ENCODE measurements around the gene PLEKHG2. TPM values are rescaled to one million over a fixed set of nuclear protein-coding genes. Genes with fewer than 3 reads are reported as not detected.
A peak's percentile ranks its signal among the peaks of the same experiment; 100 is the strongest.

PLEKHG2 gene
- total and polyA plus RNA-seq, 4 donors: 2.1 to 4.5 (median 3.0) TPM

GRCh38 chr19:39446365-39447084 lies 34.1 kb downstream of the PLEKHG2 start:
- Histone ChIP-seq H3K36me3 (ENCODE audit: control insufficient read depth in 4 of 4, insufficient read depth in 3 of 4, low read depth in 1 of 4, low read length in 3 of 4) (peaks cover 0 to 5% (median under 1%) of the 10 kb centered on the region in 4 donors), H3K4me1 (ENCODE audit: control insufficient read depth in 4 of 4, insufficient read depth in 4 of 4, low read length in 3 of 4) (peaks cover 13 to 38% (median 26%) of the 10 kb centered on the region in 4 donors), H3K9me3 (ENCODE audit: control insufficient read depth in 4 of 4, low read length in 3 of 4) (no peaks in the 10 kb centered on the region), H3K27me3 (ENCODE audit: control insufficient read depth in 4 of 4, insufficient read depth in 4 of 4, low read length in 3 of 4) (no peaks in the 10 kb centered on the region), H3K27ac (ENCODE audit: low read depth in 1 of 2, low read length in 2 of 2) (peak overlapping the region in 1 of 2 donors; percentile 75), H3K9ac (ENCODE audit: low read depth in 1 of 2, low read length in 2 of 2) (peak overlapping the region; percentile 89 to 99), H3K4me3 (ENCODE audit: low read depth in 1 of 3, low read length in 3 of 3) (peak overlapping the region; percentile 72 to 99 (median 87))
- TF ChIP-seq EGR1 (IDR thresholded peaks at IDR 0.05; ENCODE audit: low read depth in 2 of 2): no peak
- no peak for TF ChIP-seq CTCF (IDR thresholded peaks at IDR 0.05; ENCODE audit: low read depth, low read length, missing input control)
- TF ChIP-seq YY1 (IDR thresholded peaks at IDR 0.05): no peak
- no peak for TF ChIP-seq HNF4A (conservative IDR thresholded peaks at IDR 0.05)
- TF ChIP-seq ZBTB33 (IDR thresholded peaks at IDR 0.05): no peak
- TF ChIP-seq NR2F2 (IDR thresholded peaks at IDR 0.05): no peak
- TF ChIP-seq MAX (IDR thresholded peaks at IDR 0.05): no peak
- no peak for TF ChIP-seq TAF1 (conservative IDR thresholded peaks at IDR 0.05)
- TF ChIP-seq RXRA (IDR thresholded peaks at IDR 0.05): no peak
- no peak for TF ChIP-seq RAD21 (IDR thresholded peaks at IDR 0.05)
- no peak for TF ChIP-seq HNF4G (IDR thresholded peaks at IDR 0.05)
- TF ChIP-seq JUND (IDR thresholded peaks at IDR 0.05): no peak
- TF ChIP-seq REST (IDR thresholded peaks at IDR 0.05): no peak
- TF ChIP-seq FOXA1 (IDR thresholded peaks at IDR 0.05): no peak
- TF ChIP-seq ATF3 (IDR thresholded peaks at IDR 0.05): no peak
- TF ChIP-seq SP1 (IDR thresholded peaks at IDR 0.05): no peak
- no peak for DNase-seq (ENCODE audit: low spot score)
- WGBS: 88% methylated on average over 16 of the region's 16 CpGs
